HCT116 (cell line): Measurements from ENCODE around the gene TLE5. TPM values are rescaled to one million over a fixed set of nuclear protein-coding genes. Genes with fewer than 3 reads are reported as not detected.

Experiments used
- ATAC-seq: fragments of 200-7000 bp; cut with Tn5 transposase; 2 replicates; pipeline ENCODE4 v1.9.1; 2020; ENCODE audit warnings: mild to moderate bottlenecking, moderate library complexity
- BruUV-seq: library from RNA; stranded (reverse); fragments of 400-500 nt; replicated peaks from 2 replicates; lab custom pipeline; 2021; lab: Mats Ljungman, UMichigan
- CTCF ChIA-PET: fragments of 300-600 bp; sonication (Branson Sonifier 250); formaldehyde crosslinking; loops from one replicate; lab custom pipeline; 2021; ENCODE audit warnings: antibody characterized with exemption; lab: Charles Lee
- POLR2A ChIA-PET: fragments of 300-600, 350-600 bp; sonication (Branson Sonifier 250); formaldehyde crosslinking; loops from one replicate; lab custom pipeline; 2021; ENCODE audit warnings: antibody characterized with exemption; lab: Charles Lee
- RAD21 ChIA-PET, 2 experiments: fragments of 300-600 bp; sonication (Branson Sonifier 250); formaldehyde crosslinking; loops; one replicate each; lab custom pipeline; 2023; ENCODE audit warnings: low total read pairs in 2 of 2; ENCODE audit not compliant: uncharacterized antibody in 2 of 2, unreplicated experiment in 2 of 2, low non-redundant PET in 1 of 2; lab: Charles Lee
- DNase-seq: peaks from one replicate; pipeline ENCODE4 v3.0.0-alpha.2; 2010; ENCODE audit warnings: low read depth, low spot score
- H2AFZ ChIP-seq: fragments of 200-600 bp; shearing (Covaris generic), sonication (generic); 2 replicates; pipeline ENCODE4 v1.6.1; 2017; ENCODE audit warnings: low read depth, mixed run types, mixed read lengths, antibody characterized with exemption, low read length; ENCODE audit not compliant: poor library complexity, severe bottlenecking
- H3K27ac ChIP-seq: 2 replicates; pipeline ENCODE4 v1.5.1; 2012; ENCODE audit warnings: low read depth, low read length
- H3K27me3 ChIP-seq: fragments of 200-600 bp; sonication (generic); 2 replicates; pipeline ENCODE4 v1.6.1; 2016; ENCODE audit warnings: mixed run types, low read length, mixed read lengths; ENCODE audit not compliant: insufficient read depth
- H3K36me3 ChIP-seq, 2 experiments: fragments of 200-500 bp in 1 of 2; fragments of 200-600 bp in 1 of 2; sonication (Bioruptor generic) in 1 of 2; sonication (generic) in 1 of 2; 2 replicates each; pipeline versions ENCODE4 v1.5.1 to v1.6.1; 2014 to 2016; ENCODE audit warnings: low read length in 2 of 2, inconsistent platforms in 1 of 2, mixed read lengths in 1 of 2, mixed run types in 1 of 2; ENCODE audit not compliant: insufficient read depth in 2 of 2, control insufficient read depth in 1 of 2
- H3K4me1 ChIP-seq, 2 experiments: fragments of 200-600 bp in 1 of 2; sonication (generic) in 1 of 2; 2 replicates each; pipeline versions ENCODE4 v1.5.1 to v1.6.1; 2012 to 2017; ENCODE audit warnings: low read length in 2 of 2, inconsistent platforms in 1 of 2, mild to moderate bottlenecking in 1 of 2, mixed read lengths in 1 of 2, mixed run types in 1 of 2, moderate library complexity in 1 of 2; ENCODE audit not compliant: insufficient read depth in 2 of 2, control insufficient read depth in 1 of 2
- H3K4me2 ChIP-seq: fragments of 200-600 bp; sonication (generic); 2 replicates; pipeline ENCODE4 v1.6.1; 2017; ENCODE audit warnings: mixed run types, low read length, mixed read lengths
- H3K4me3 ChIP-seq, 2 experiments: fragments of 200-600 bp in 1 of 2; sonication (generic) in 1 of 2; replicated peaks in 1 of 2; 2 replicates each; pipeline ENCODE4 v1.5.1; 2011 to 2016; ENCODE audit warnings: low read length in 2 of 2, control low read depth in 1 of 2, low read depth in 1 of 2, mild to moderate bottlenecking in 1 of 2, mixed read lengths in 1 of 2, mixed run types in 1 of 2
- H3K79me2 ChIP-seq: fragments of 200-600 bp; sonication (generic); 2 replicates; pipeline ENCODE4 v1.6.1; 2017; ENCODE audit warnings: mild to moderate bottlenecking, mixed run types, low read length, moderate library complexity, mixed read lengths; ENCODE audit not compliant: insufficient read depth
- H3K9ac ChIP-seq: fragments of 200-600 bp; sonication (generic); 2 replicates; pipeline ENCODE4 v1.6.1; 2016; ENCODE audit warnings: low read length, mixed read lengths
- H3K9me2 ChIP-seq: fragments of 200-600 bp; sonication (generic), shearing (Covaris generic); 2 replicates; pipeline ENCODE4 v1.6.1; 2017; ENCODE audit warnings: mixed run types, mild to moderate bottlenecking, moderate library complexity; ENCODE audit not compliant: insufficient read depth
- H3K9me3 ChIP-seq, 2 experiments: fragments of 200-500 bp in 1 of 2; fragments of 200-600 bp in 1 of 2; sonication (Bioruptor generic) in 1 of 2; sonication (generic) in 1 of 2; 2 replicates each; pipeline ENCODE4 v1.6.1; 2014 to 2017; ENCODE audit warnings: low read length in 2 of 2, mixed read lengths in 2 of 2, inconsistent platforms in 1 of 2, low read depth in 1 of 2, mild to moderate bottlenecking in 1 of 2, mixed run types in 1 of 2, moderate library complexity in 1 of 2; ENCODE audit not compliant: control insufficient read depth in 1 of 2, insufficient read depth in 1 of 2
- H4K20me1 ChIP-seq: fragments of 200-600 bp; sonication (generic), shearing (Covaris generic); 2 replicates; pipeline ENCODE4 v1.6.1; 2017; ENCODE audit warnings: mixed run types, mild to moderate bottlenecking, moderate library complexity; ENCODE audit not compliant: insufficient read depth
- ATF3 ChIP-seq: IDR thresholded peaks from 2 replicates; pipeline ENCODE4 v1.6.1; 2012
- CBX3 ChIP-seq: IDR thresholded peaks from 2 replicates; pipeline ENCODE4 v1.6.1; 2012; ENCODE audit warnings: low read depth
- ELF1 ChIP-seq: IDR thresholded peaks from 2 replicates; pipeline ENCODE4 v1.6.1; 2012; ENCODE audit warnings: low read depth, borderline replicate concordance
- EZH2 ChIP-seq: fragments of 200-600 bp; sonication (generic); IDR thresholded peaks from 2 replicates; pipeline ENCODE4 v1.6.1; 2017; ENCODE audit warnings: antibody characterized with exemption, mixed run types
- EZH2phosphoT487 ChIP-seq: fragments of 200-600 bp; IDR thresholded peaks from 2 replicates; pipeline ENCODE4 v1.6.1; 2018; ENCODE audit warnings: antibody characterized with exemption, borderline replicate concordance
- JUND ChIP-seq: IDR thresholded peaks from 2 replicates; pipeline ENCODE4 v1.6.1; 2012
- MAX ChIP-seq: IDR thresholded peaks from 2 replicates; pipeline ENCODE4 v1.6.1; 2012
- POLR2A ChIP-seq: IDR thresholded peaks from 2 replicates; pipeline ENCODE4 v1.7.0; 2011; ENCODE audit warnings: borderline replicate concordance; ENCODE audit not compliant: insufficient read depth, insufficient read length; ENCODE audit errors: extremely low read depth
- POLR2AphosphoS5 ChIP-seq: IDR thresholded peaks from 2 replicates; pipeline ENCODE4 v1.6.1; 2011; ENCODE audit warnings: mild to moderate bottlenecking, low read depth, low read length, moderate library complexity
- SIN3A ChIP-seq: IDR thresholded peaks from 2 replicates; pipeline ENCODE4 v1.6.1; 2012; ENCODE audit warnings: low read depth
- SP1 ChIP-seq: IDR thresholded peaks from 2 replicates; pipeline ENCODE4 v1.6.1; 2012; ENCODE audit warnings: low read depth
- SRF ChIP-seq: IDR thresholded peaks from 2 replicates; pipeline ENCODE4 v1.6.1; 2012; ENCODE audit warnings: low read depth
- TCF7L2 ChIP-seq: IDR thresholded peaks from 2 replicates; pipeline ENCODE4 v1.7.0; 2011; ENCODE audit warnings: borderline replicate concordance, inconsistent platforms; ENCODE audit not compliant: insufficient read depth, insufficient read length; ENCODE audit errors: extremely low read depth
- YY1 ChIP-seq: IDR thresholded peaks from 2 replicates; pipeline ENCODE4 v1.6.1; 2011; ENCODE audit warnings: low read length, low read depth, moderate library complexity, mild to moderate bottlenecking; ENCODE audit not compliant: insufficient replicate concordance; ENCODE audit errors: extremely low read depth
- intact Hi-C: fragments of 100-400 bp; cut with micrococcal nuclease; formaldehyde crosslinking; loops from 2 replicates; pipeline ENCODE4 v1.10.0; 2022
- total RNA-seq: library from RNA; stranded (reverse); gene quantifications from one replicate; pipeline ENCODE4 v1.2.1, GENCODE V29; 2021; ENCODE audit not compliant: unreplicated experiment
- TF ChIP-seq, protein P1 (sequence below): IDR thresholded peaks from 2 replicates; pipeline ENCODE4 v1.6.1; 2011; ENCODE audit warnings: mild to moderate bottlenecking, low read length, moderate library complexity; ENCODE audit not compliant: insufficient replicate concordance; ENCODE audit errors: extremely low read depth

Gene TLE5
- total RNA-seq, 1 experiment from 2014 or later = 263 TPM

DNA sequence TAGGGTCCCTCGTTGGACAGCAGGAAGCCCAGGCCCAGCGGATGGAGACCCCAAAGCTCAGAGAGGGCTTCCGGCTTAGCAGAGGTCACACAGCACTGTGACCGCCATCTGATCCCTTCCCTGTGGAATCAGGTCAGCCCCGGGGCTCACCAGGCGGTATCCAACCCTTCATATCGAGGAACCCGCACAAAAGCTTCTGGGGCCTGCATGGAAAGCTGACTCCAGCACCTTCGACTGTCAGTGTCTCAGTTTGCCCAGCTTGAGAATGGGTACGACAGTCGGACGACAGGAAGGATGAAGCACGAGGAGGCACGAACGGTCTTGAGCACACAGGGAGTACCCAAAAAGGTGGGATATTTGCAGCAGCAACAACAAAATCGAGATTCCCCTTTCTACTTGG, 2.6 kb downstream of the TLE5 start (continued):
- TF ChIP-seq ATF3 (no peak), TCF7L2 (no peak), POLR2AphosphoS5 (no peak), MAX (no peak)
- TF ChIP-seq, protein P1, sequence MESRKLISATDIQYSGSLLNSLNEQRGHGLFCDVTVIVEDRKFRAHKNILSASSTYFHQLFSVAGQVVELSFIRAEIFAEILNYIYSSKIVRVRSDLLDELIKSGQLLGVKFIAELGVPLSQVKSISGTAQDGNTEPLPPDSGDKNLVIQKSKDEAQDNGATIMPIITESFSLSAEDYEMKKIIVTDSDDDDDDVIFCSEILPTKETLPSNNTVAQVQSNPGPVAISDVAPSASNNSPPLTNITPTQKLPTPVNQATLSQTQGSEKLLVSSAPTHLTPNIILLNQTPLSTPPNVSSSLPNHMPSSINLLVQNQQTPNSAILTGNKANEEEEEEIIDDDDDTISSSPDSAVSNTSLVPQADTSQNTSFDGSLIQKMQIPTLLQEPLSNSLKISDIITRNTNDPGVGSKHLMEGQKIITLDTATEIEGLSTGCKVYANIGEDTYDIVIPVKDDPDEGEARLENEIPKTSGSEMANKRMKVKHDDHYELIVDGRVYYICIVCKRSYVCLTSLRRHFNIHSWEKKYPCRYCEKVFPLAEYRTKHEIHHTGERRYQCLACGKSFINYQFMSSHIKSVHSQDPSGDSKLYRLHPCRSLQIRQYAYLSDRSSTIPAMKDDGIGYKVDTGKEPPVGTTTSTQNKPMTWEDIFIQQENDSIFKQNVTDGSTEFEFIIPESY = no peak

GRCh38 chr19:3058821-3059314, 3.4 kb downstream of the TLE5 start:
- intact Hi-C loops = no loop called here
- BruUV-seq = no TSS peak
- ChIA-PET RAD21 (no interaction called here), POLR2A (interaction anchor here (1.1 kb wide), 1 partner anchor 23 kb away, joined by 4 read pairs; no protein-coding TSS in a partner anchor), CTCF (interaction anchor here (1.3 kb wide), 1 partner anchor 17 kb away, joined by 3 read pairs; no protein-coding TSS in a partner anchor)
- Histone ChIP-seq H3K9me2 (no peaks in the 10 kb centered on the region), H3K27ac (no peak overlapping the region), H4K20me1 (no peaks in the 10 kb centered on the region), H3K9ac (no peak overlapping the region), H2AFZ (no peak overlapping the region), H3K4me1 (peaks cover 33 to 61% of the 10 kb centered on the region in 2 experiments), H3K9me3 (no peaks in the 10 kb centered on the region), H3K4me2 (no peak overlapping the region), H3K79me2 (peaks cover 41% of the 10 kb centered on the region), H3K4me3 (no peak overlapping the region), H3K27me3 (no peaks in the 10 kb centered on the region), H3K36me3 (peaks cover 17 to 21% of the 10 kb centered on the region in 2 experiments)
- DNase-seq (no peak), ATAC-seq (no peak)
- no peak for TF ChIP-seq JUND
- no peak for TF ChIP-seq ATF3
- TF ChIP-seq SP1 = no peak
- no peak for TF ChIP-seq POLR2AphosphoS5
- TF ChIP-seq CBX3 = no peak
- TF ChIP-seq EZH2phosphoT487 = no peak
- no peak for TF ChIP-seq POLR2A
- no peak for TF ChIP-seq ELF1
- no peak for TF ChIP-seq TCF7L2
- TF ChIP-seq SIN3A = no peak
- TF ChIP-seq SRF = no peak
- no peak for TF ChIP-seq EZH2
- TF ChIP-seq MAX = no peak
- no peak for TF ChIP-seq YY1
